Stimulated activated CD8-positive, alpha-beta memory T cell treated with anti-CD3 and anti-CD28 coated beads, Interleukin-15, amount 100 ng/mL, for 48 hours (primary cell): ENCODE data around the gene STUB1.
A peak's percentile ranks its signal among the peaks of the same experiment; 100 is the strongest.

Source experiments
- DNase-seq, 2 donors: peaks; one replicate each; pipeline ENCODE4 v3.0.0-alpha.2; 2020; ENCODE audit warnings: low read depth in 2 of 2

STUB1 gene

GRCh38 chr16:667113-667779, 13.0 kb upstream of the STUB1 start:
- no peak for DNase-seq

- DNase-seq = peak; percentile 92 to 94
These were observed 12.3 kb upstream of the STUB1 start, which contains the start of gene RHOT2 for GRCh38 chr16:667780-668518. Gene RHOT2 (plus strand): TSS chr16:668132. CDS start chr16:668200, 68 bp downstream.

GRCh38 chr16:668519-669171, 11.6 kb upstream of the STUB1 start:
- no peak for DNase-seq

- DNase-seq = no peak
These were observed 10.5 kb upstream of the STUB1 start for GRCh38 chr16:669666-670065.

- DNase-seq = no peak
These were observed 9.5 kb upstream of the STUB1 start for GRCh38 chr16:670485-671352.

GRCh38 chr16:671353-672131, 8.7 kb upstream of the STUB1 start:
- DNase-seq = no peak

GRCh38 chr16:672371-672770, 7.8 kb upstream of the STUB1 start:
- DNase-seq = no peak

GRCh38 chr16:672851-673250, 7.4 kb upstream of the STUB1 start:
- DNase-seq = no peak

- DNase-seq = no peak
These were observed 6.7 kb upstream of the STUB1 start for GRCh38 chr16:673399-673991.

GRCh38 chr16:674214-674881, 5.9 kb upstream of the STUB1 start:
- DNase-seq = no peak

GRCh38 chr16:674968-675883, 5.0 kb upstream of the STUB1 start, which contains the start of gene RHBDL1:
Gene RHBDL1 (plus strand): TSS chr16:675671. CDS start chr16:675791, 120 bp downstream.
- DNase-seq = no peak

- DNase-seq = no peak
These were observed 4.2 kb upstream of the STUB1 start for GRCh38 chr16:675884-676564.

- no peak for DNase-seq
These were observed 3.7 kb upstream of the STUB1 start for GRCh38 chr16:676565-676902.

GRCh38 chr16:676913-677312, 3.3 kb upstream of the STUB1 start:
- DNase-seq = no peak

GRCh38 chr16:677316-678190, 2.7 kb upstream of the STUB1 start:
- no peak for DNase-seq

- no peak for DNase-seq
These were observed 1.9 kb upstream of the STUB1 start for GRCh38 chr16:678209-678857.
